HG02938 (cell line): ENCODE results near the gene SH3D19.
"Not testable (repeated sequence)": the region's sequence is repeated elsewhere in the genome, so short reads cannot be mapped to it uniquely, and the experiment has no call there.

ENCODE experiments used
- ATAC-seq: cut with Tn5 transposase; IDR thresholded peaks from one replicate; pipeline ENCODE4 v1.9.1; 2021; ENCODE audit warnings: mild to moderate bottlenecking, moderate library complexity; ENCODE audit not compliant: unreplicated experiment

The SH3D19 gene

DNA sequence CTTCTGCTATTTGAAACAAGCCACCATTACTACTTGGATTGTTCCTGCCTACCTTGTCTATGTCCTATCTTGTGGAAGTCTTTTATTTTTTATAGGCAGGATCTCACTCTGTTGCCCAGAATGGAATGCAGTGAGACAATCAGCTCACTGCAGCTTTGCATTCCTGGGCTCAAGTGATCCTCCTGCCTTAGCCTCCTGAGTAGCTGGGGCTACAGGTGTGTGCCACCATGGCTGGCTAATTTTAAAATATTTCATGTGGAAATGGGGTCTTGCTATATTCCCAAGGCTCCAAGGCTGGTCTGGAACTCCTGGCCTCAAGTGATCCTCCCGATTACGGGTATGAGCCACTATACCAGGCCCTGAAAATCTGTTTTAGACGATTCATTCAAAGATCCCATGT, 218.3 kb downstream of the SH3D19 start:
- no peak for ATAC-seq

GRCh38 chr4:151105454-151106032, 219.9 kb downstream of the SH3D19 start:
- no peak for ATAC-seq

DNA sequence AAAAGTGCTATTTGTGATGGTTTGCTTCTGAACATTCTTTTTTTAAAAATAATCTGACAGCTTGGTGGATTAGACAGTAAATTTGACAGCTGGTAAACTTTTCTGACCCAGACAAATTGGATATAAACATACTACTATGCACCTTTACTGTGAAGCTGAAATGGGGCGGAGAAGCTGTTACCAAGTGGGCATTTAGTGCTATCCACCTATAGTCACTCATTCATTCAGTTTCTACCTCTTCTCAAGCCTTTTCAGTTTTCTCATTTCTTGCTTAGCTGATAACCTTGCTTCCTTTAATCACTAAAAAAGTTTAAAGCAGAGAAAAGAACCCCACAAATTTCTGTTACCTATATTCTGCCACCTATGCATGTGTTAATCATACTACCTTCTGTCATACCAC, 220.8 kb downstream of the SH3D19 start:
- no peak for ATAC-seq

DNA sequence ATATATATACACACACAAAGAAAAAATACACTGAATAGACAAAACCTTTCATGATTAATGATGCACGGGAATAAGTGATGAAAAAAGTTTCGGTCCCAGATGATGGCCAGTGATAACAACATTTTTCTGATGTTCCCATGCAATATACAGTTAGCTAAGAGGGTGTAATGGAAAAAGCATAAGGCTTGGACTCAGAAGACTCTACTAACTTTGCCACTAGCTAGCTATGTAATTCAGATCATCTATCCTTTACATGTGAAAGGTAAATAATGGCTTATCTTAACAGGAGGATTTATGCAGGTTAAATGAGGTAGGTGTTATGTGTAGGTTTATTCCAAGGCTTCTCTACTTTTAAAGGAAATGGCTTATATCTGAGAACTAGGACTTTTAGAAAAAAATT, 221.6 kb downstream of the SH3D19 start:
- ATAC-seq = no peak

GRCh38 chr4:151100531-151100930, 224.9 kb downstream of the SH3D19 start:
- ATAC-seq = no peak

GRCh38 chr4:151099976-151100417, 225.4 kb downstream of the SH3D19 start:
- ATAC-seq = no peak

DNA sequence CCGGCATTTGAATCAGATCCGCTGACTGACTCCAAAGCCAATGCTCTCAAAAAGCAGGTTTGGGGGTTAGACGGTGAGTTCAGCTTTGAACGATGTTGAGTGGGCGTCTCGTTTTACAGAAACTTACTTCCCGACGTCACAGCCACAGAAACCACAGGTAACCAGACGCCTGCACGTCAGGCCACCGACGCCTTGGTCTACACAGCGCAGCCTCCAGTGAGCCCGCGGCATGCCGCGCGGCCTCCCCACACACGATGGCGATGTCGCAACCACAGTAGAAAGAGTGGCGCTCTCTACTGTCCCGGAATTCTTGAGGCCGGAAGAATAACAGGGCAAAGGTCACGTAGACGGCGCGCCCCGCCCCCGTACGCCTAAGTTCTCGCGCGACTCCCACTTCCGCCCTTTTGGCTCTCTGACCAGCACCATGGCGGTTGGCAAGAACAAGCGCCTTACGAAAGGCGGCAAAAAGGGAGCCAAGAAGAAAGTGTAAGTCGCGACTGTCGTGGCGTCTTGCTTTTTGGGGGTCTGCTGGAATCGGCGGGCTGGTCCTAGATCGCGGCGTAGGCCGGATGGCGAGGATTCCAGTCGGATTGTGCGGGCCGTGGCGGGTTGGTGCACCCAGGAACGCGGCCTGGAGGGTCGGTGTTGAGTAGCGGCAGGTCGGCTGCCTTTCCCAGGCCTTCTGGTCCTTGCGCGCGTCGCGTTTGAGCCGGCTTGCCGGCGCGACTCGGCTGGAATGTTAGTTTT, 226.0 kb downstream of the SH3D19 start, which contains the start of gene RPS3A:
TSS of gene RPS3A (plus strand) at position 400 of the 747 bp plus-strand sequence. CDS start at position 425, 25 bp downstream.
- ATAC-seq = peak; percentile 90

DNA sequence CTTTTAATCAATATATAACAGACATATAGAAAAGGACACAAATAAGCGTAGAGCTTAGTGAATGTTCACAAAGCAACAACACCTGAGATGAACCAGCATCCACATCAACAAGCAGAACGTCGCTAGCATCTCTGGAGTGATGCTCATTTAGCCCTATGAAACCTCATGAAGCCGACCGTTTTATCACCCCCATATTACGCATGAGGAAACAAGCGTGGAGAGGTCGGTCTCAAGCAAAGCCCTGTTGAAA, 226.5 kb downstream of the SH3D19 start:
- no peak for ATAC-seq

- no peak for ATAC-seq
Measured at GRCh38 chr4:151097759-151098158, 227.6 kb downstream of the SH3D19 start.

- no peak for ATAC-seq
Measured at GRCh38 chr4:151095142-151095541, 230.3 kb downstream of the SH3D19 start.

DNA sequence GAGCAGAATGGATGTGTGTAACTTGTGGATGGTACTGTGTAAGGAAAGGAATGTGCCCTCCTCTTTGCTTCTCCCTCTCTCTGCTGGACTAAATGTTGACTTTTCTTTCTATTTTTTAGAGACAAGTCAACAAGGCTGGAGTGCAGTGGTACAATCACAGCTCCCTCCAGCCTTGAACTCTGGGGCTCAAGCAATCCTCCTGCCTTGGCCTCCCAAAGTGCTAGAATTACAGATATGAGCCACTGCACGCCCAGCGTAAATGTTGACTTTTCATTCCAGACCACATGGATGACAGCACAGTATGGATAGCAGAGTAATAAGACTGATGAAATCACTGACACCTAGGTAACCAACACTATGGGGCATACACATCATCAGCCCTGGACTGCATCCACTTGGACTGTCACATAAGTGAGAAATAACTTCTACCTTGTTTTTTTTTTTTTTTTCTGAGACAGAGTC, 231.1 kb downstream of the SH3D19 start:
- ATAC-seq = no peak

DNA sequence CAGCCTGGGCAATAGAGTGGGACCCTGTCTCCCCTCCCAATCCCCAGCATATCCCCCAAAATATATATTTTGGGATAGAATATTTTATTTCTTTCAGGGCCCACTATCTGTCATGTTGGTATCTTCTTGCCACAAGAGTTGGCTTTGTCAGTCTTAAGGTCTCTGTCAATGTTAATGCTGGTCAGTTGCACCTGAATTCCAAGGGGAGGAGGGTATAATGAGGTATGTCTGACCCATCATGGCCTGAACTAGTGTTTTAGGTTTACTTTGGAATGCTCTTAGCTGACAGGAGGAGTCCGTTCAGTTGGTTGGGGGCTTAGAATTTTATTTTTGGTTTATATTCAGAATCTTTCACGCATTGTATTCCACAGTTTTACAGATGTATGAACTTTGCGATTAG, 232.2 kb downstream of the SH3D19 start:
- ATAC-seq = no peak

GRCh38 chr4:151092488-151092887, 232.9 kb downstream of the SH3D19 start:
- no peak for ATAC-seq

GRCh38 chr4:151091047-151091446, 234.4 kb downstream of the SH3D19 start:
- no peak for ATAC-seq

DNA sequence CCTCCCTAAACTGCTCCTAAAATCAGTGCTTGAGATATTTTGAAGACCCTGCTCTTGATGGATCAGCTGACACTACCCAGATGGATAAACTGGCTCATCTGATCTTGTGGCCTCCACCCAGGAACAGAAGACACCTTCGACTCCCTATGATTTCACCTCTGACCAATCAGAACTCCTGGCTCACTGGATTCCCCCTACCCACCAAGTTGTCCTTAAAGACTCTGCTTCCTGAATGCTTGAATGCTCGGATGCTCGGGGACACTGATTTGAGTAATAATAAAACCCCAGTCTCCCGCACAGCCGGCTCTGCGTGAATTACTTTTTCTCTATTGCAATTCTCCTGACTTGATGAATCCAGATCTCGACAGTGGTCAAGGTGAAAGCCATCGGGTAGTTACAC, 237.9 kb downstream of the SH3D19 start:
- no peak for ATAC-seq

DNA sequence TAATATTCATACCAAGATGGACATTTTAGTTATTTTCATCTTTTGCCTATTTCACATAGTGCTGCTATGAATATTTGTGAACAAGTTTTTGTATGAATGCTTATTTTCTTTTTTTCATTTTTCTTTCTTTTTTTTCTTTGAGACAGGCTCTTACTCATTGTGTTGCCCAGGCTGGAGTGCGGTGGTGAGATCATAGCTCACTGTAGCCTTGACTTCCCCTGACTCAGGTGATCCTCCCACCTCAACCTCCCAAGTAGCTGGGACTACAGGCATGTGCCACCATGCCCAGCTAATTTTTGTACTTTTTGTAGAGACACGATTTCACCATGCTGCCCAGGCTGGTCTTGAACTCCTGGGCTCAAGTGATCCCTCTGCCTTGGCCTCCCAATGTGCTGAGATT, 247.4 kb downstream of the SH3D19 start:
- ATAC-seq = not testable (repeated sequence)

GRCh38 chr4:151074416-151074916, 250.9 kb downstream of the SH3D19 start:
- ATAC-seq = no peak
